Tibial nerve (tissue), 4 donors: ENCODE results near the gene THBS1.

Experiments used
- EP300 ChIP-seq, 2 donors: sonication (generic); formaldehyde crosslinking; IDR thresholded peaks; one replicate each; pipeline ENCODE4 v1.6.1; 2017; ENCODE audit warnings: antibody characterized with exemption in 2 of 2, mild to moderate bottlenecking in 1 of 2
- POLR2A ChIP-seq, 2 donors: fragments of 450-650 bp; IDR thresholded peaks; one replicate each; pipeline ENCODE4 v1.6.1; 2017; ENCODE audit warnings: antibody characterized with exemption in 2 of 2, mild to moderate bottlenecking in 2 of 2, moderate library complexity in 2 of 2
- TF ChIP-seq, protein P1 (sequence below), 5 experiments: fragments of 200-600 bp in 3 of 5; fragments of 450-650 bp in 2 of 5; sonication (generic) in 3 of 5; IDR thresholded peaks; one replicate each; pipeline ENCODE4 v1.5.1; 2016 to 2019; ENCODE audit warnings: antibody characterized with exemption in 5 of 5, mild to moderate bottlenecking in 3 of 5, moderate library complexity in 2 of 5

DNA sequence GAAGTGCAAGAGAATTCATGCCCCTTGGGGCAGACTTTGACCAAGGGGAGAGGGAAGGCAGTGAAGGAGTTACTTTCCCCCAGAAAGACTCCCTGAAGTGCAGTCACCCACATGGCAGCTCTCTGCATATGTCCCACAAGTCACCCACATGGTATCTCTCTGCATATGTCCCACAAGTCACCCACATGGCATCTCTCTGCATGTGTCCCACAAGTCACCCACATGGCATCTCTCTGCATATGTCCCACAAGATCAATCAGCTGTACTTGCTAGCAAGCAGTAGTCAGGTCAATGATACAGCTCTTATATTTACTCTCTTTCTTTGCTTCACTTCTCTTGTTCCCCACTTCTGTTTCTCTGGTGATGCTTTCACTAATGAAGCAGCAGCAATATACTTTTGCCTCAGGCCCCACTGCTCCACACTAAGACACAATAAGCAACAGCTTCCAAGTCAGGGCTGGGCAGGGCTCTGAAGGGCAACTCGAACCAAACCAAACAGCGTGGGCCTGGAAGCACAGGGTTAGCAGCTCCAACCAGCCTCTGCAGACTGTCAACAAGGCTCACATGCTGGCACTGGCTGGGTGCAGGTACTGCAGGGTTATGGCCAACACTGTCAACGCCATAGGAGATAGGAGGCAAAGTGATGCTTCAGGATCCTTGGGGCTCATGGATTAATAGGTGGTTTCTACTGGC, 46.7 kb downstream of the THBS1 start:
- TF ChIP-seq, protein P1, sequence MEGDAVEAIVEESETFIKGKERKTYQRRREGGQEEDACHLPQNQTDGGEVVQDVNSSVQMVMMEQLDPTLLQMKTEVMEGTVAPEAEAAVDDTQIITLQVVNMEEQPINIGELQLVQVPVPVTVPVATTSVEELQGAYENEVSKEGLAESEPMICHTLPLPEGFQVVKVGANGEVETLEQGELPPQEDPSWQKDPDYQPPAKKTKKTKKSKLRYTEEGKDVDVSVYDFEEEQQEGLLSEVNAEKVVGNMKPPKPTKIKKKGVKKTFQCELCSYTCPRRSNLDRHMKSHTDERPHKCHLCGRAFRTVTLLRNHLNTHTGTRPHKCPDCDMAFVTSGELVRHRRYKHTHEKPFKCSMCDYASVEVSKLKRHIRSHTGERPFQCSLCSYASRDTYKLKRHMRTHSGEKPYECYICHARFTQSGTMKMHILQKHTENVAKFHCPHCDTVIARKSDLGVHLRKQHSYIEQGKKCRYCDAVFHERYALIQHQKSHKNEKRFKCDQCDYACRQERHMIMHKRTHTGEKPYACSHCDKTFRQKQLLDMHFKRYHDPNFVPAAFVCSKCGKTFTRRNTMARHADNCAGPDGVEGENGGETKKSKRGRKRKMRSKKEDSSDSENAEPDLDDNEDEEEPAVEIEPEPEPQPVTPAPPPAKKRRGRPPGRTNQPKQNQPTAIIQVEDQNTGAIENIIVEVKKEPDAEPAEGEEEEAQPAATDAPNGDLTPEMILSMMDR (IDR thresholded peaks at IDR 0.05), result no peak
- TF ChIP-seq POLR2A (IDR thresholded peaks at IDR 0.05) (no peak), EP300 (IDR thresholded peaks at IDR 0.05) (no peak)
